GM23338 (cell line): ENCODE results near the gene FGD3. TPM values are rescaled to one million over a fixed set of nuclear protein-coding genes. Genes with fewer than 3 reads are reported as not detected.

Source experiments
- POLR2AphosphoS5 ChIP-seq: IDR thresholded peaks from 2 replicates; pipeline ENCODE4 v1.6.1; 2016; ENCODE audit warnings: antibody characterized with exemption, low read depth
- REST ChIP-seq: IDR thresholded peaks from one replicate; pipeline ENCODE4 v1.6.1; 2018; ENCODE audit warnings: antibody characterized with exemption; ENCODE audit not compliant: unreplicated experiment
- STAT1 ChIP-seq: IDR thresholded peaks from one replicate; pipeline ENCODE4 v1.6.1; 2016; ENCODE audit warnings: antibody characterized with exemption; ENCODE audit not compliant: unreplicated experiment
- ZNF331 ChIP-seq: fragments of 250-450 bp; sonication (Bioruptor Pico); IDR thresholded peaks from 2 replicates; pipeline ENCODE4 v1.5.0; 2020; ENCODE audit warnings: low read depth, mild to moderate bottlenecking, moderate library complexity
- ZNF462 ChIP-seq: fragments of 250-450 bp; sonication (Bioruptor Pico); IDR thresholded peaks from 2 replicates; pipeline ENCODE4 v1.5.0; 2020; ENCODE audit warnings: mild to moderate bottlenecking, moderate library complexity
- polyA plus RNA-seq: library from polyadenylated mRNA; unstranded; fragments of >200 nt; fragmentation: Nextera tagmentation; extraction: Ambion mirVana; gene quantifications from 2 replicates; pipeline ENCODE4 v1.2.1, GENCODE V29; 2016
- total RNA-seq: library from RNA; depleted of rRNA; stranded (reverse); fragments of >200 nt; shearing (Covaris generic); gene quantifications from 2 replicates; pipeline ENCODE4 v1.2.3, GENCODE V29; 2014

Gene FGD3
- total and polyA plus RNA-seq, 2 experiments from 2014 or later: 0.95 to 1.7 TPM

GRCh38 chr9:93065135-93065720 is 117.9 kb downstream of the FGD3 start (continued):
- TF ChIP-seq ZNF462 (CRISPR knock-in tag) (no peak), REST (no peak), ZNF331 (CRISPR knock-in tag) (no peak), STAT1 (no peak), POLR2AphosphoS5 (no peak)
